ENCODE data around the gene OCRL. TPM values are rescaled to one million over a fixed set of nuclear protein-coding genes. Genes with fewer than 3 reads are reported as not detected.

The OCRL gene
- polyA plus RNA-seq, 1 donor (not counting 4 experiments of a cell fraction or from before 2014, with no cell fraction given) = 27.9 TPM

DNA sequence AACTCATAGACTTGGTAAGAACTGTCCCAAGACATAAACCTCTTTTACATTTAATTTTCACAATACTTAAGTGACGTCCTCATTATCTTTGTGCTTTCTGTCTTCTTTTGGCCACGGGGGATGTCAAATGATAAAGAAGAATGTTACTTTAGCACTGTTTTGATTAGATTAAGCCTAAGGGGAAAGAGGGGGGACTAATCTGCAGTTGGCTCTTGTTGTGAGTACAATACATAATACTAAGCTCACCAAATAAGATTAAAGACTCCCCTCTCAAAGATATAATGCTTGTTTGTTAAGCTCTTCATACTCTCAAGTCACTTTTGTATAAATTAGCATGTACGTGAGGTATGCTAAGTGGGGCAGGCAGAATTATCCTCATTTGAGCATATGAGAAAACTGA, 36.5 kb downstream of the OCRL start:
- no peak overlapping the region for H3K4me2 ChIP-seq (ENCODE audit: control insufficient read depth, extremely low read depth, insufficient read depth, low read depth, low read length)
- H4K20me1 ChIP-seq (ENCODE audit: control insufficient read depth, extremely low read depth, insufficient read depth, low read length) = no peaks in the 10 kb centered on the region
- no peaks in the 10 kb centered on the region for H3K79me2 ChIP-seq (ENCODE audit: control insufficient read depth, insufficient read depth, low read length)
- no peaks in the 10 kb centered on the region for H3K9me1 ChIP-seq (ENCODE audit: control insufficient read depth, extremely low read depth, insufficient read depth, low read length)
- H3K9ac ChIP-seq (ENCODE audit: control insufficient read depth, extremely low read depth, insufficient read depth, low read length) = no peak overlapping the region
- H3K4me3 ChIP-seq (ENCODE audit: control insufficient read depth in 2 of 3, extremely low read depth in 1 of 3, insufficient read depth in 2 of 3, low read depth in 1 of 3, low read length in 3 of 3) = no peak overlapping the region
- FAIRE-seq = no peak
- no peaks in the 10 kb centered on the region for H3K9me3 ChIP-seq (ENCODE audit: control insufficient read depth, low read depth, low read length)
- H3K27ac ChIP-seq (ENCODE audit: control insufficient read depth, insufficient read depth, low read length) = no peak overlapping the region
- H3K36me3 ChIP-seq (ENCODE audit: control insufficient read depth in 2 of 2, extremely low read depth in 1 of 2, insufficient read depth in 2 of 2, low read length in 2 of 2) = peaks cover 0 to 5% of the 10 kb centered on the region in 2 experiments
- DNase-seq (ENCODE audit: low read depth, low spot score) = no peak
- no peak for TF ChIP-seq CTCF (optimal IDR thresholded peaks at IDR 0.05 in 1 of 3, IDR thresholded peaks at IDR 0.05 in 1 of 3, conservative IDR thresholded peaks at IDR 0.05 in 1 of 3; ENCODE audit: extremely low read depth in 1 of 3, insufficient read depth in 2 of 3, low read length in 3 of 3)
- no peak for TF ChIP-seq EZH2 (IDR thresholded peaks at IDR 0.05; ENCODE audit: low read length)
- no peaks in the 10 kb centered on the region for H3K27me3 ChIP-seq (ENCODE audit: control insufficient read depth, extremely low read depth, insufficient read depth, low read length)
- dilution Hi-C loops (cut with MboI; ENCODE audit: extremely low pct_ligation_motif_present, low sequenced_read_pairs) = no loop called here
- no peaks in the 10 kb centered on the region for H3K4me1 ChIP-seq (ENCODE audit: control insufficient read depth, extremely low read depth, insufficient read depth, low read length)
- H2AFZ ChIP-seq (ENCODE audit: control insufficient read depth, low read length) = no peak overlapping the region

DNA sequence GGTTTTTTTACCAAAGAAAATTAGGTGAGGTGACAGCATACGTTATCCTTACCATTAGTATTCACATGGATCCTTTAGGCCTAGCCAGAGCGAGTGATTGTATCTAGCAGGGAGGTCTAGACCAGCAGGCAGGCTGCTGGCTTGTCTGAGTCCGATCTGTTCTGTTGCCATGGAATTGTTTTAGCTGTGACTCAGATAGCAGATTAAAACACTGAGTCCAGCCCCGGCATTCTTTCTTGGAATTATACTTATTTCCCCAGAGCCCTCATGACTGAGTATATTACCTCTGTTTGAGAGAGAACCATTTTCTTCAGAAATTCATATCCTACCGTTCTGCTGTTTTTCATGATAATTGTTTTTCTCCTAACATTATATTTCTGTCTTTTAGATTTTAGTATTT, 37.4 kb downstream of the OCRL start:
- DNase-seq (ENCODE audit: low read depth, low spot score) (no peak), FAIRE-seq (peak; percentile 39)
- TF ChIP-seq CTCF (optimal IDR thresholded peaks at IDR 0.05 in 1 of 3, IDR thresholded peaks at IDR 0.05 in 1 of 3, conservative IDR thresholded peaks at IDR 0.05 in 1 of 3; ENCODE audit: extremely low read depth in 1 of 3, insufficient read depth in 2 of 3, low read length in 3 of 3) = no peak
- no peak for TF ChIP-seq EZH2 (IDR thresholded peaks at IDR 0.05; ENCODE audit: low read length)
- no peaks in the 10 kb centered on the region for H3K27me3 ChIP-seq (ENCODE audit: control insufficient read depth, extremely low read depth, insufficient read depth, low read length)
- dilution Hi-C loops (cut with MboI; ENCODE audit: extremely low pct_ligation_motif_present, low sequenced_read_pairs) = no loop called here
- H3K79me2 ChIP-seq (ENCODE audit: control insufficient read depth, insufficient read depth, low read length) = no peaks in the 10 kb centered on the region
- no peak overlapping the region for H3K9ac ChIP-seq (ENCODE audit: control insufficient read depth, extremely low read depth, insufficient read depth, low read length)
- peaks cover 0 to 5% of the 10 kb centered on the region in 2 experiments for H3K36me3 ChIP-seq (ENCODE audit: control insufficient read depth in 2 of 2, extremely low read depth in 1 of 2, insufficient read depth in 2 of 2, low read length in 2 of 2)
- H3K27ac ChIP-seq (ENCODE audit: control insufficient read depth, insufficient read depth, low read length) = no peak overlapping the region
- no peaks in the 10 kb centered on the region for H3K9me3 ChIP-seq (ENCODE audit: control insufficient read depth, low read depth, low read length)
- H3K4me3 ChIP-seq (ENCODE audit: control insufficient read depth in 2 of 3, extremely low read depth in 1 of 3, insufficient read depth in 2 of 3, low read depth in 1 of 3, low read length in 3 of 3) = no peak overlapping the region
- H3K9me1 ChIP-seq (ENCODE audit: control insufficient read depth, extremely low read depth, insufficient read depth, low read length) = no peaks in the 10 kb centered on the region
- no peaks in the 10 kb centered on the region for H4K20me1 ChIP-seq (ENCODE audit: control insufficient read depth, extremely low read depth, insufficient read depth, low read length)
- no peak overlapping the region for H2AFZ ChIP-seq (ENCODE audit: control insufficient read depth, low read length)
- H3K4me2 ChIP-seq (ENCODE audit: control insufficient read depth, extremely low read depth, insufficient read depth, low read depth, low read length) = no peak overlapping the region
- H3K4me1 ChIP-seq (ENCODE audit: control insufficient read depth, extremely low read depth, insufficient read depth, low read length) = no peaks in the 10 kb centered on the region

All from keratinocyte (primary cell).